ENCODE data around the gene CES4A. TPM values are rescaled to one million over a fixed set of nuclear protein-coding genes. Genes with fewer than 3 reads are reported as not detected.
A peak's percentile ranks its signal among the peaks of the same experiment; 100 is the strongest.

The CES4A gene
- total RNA-seq, 1 donor from 2014 or later = 14.8 TPM

DNA sequence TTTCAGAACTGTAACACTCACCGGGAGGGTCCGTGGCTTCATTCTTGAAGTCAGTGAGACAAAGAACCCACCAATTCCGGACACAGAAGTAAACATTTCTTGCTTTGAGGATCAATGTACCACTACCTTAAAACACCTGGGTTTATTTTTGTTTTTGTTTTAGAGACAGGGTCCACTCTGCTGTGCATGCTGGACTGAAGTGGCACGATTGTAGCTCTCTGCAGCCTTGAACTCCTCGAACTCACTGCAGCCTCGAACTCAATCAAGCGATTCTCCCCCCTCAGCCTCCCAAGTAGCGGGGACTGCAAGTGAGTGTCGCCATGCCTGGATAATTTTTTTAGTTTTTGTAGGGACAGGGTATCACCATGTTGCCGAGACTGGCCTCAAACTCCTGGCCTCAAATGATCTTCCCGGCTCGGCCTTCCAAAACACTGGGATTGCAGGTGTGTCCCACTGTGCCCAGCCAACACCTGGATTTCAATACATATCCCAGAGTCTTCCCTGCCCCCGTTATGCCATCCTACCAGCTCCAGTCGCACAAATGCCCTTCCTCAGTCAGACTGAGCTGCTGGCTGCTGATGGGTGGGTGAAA lies 13.0 kb upstream of the CES4A start:
- ATAC-seq = no peak
- DNase-seq = no peak
- H3K9me3 ChIP-seq = no peaks in the 10 kb centered on the region
- H3K4me1 ChIP-seq = peaks cover 12% of the 10 kb centered on the region
- intact Hi-C loops (cut with DNase I) = loop anchor here (10.0 kb wide), 1 partner anchor 179 kb away; the partner anchor contains the start of genes B3GNT9, FBXL8 and TRADD
- TF ChIP-seq, protein P1, sequence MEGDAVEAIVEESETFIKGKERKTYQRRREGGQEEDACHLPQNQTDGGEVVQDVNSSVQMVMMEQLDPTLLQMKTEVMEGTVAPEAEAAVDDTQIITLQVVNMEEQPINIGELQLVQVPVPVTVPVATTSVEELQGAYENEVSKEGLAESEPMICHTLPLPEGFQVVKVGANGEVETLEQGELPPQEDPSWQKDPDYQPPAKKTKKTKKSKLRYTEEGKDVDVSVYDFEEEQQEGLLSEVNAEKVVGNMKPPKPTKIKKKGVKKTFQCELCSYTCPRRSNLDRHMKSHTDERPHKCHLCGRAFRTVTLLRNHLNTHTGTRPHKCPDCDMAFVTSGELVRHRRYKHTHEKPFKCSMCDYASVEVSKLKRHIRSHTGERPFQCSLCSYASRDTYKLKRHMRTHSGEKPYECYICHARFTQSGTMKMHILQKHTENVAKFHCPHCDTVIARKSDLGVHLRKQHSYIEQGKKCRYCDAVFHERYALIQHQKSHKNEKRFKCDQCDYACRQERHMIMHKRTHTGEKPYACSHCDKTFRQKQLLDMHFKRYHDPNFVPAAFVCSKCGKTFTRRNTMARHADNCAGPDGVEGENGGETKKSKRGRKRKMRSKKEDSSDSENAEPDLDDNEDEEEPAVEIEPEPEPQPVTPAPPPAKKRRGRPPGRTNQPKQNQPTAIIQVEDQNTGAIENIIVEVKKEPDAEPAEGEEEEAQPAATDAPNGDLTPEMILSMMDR (IDR thresholded peaks at IDR 0.05) = no peak
- H3K27ac ChIP-seq = no peak overlapping the region
- no peaks in the 10 kb centered on the region for H3K27me3 ChIP-seq (ENCODE audit: low read depth)
- H3K4me3 ChIP-seq = no peak overlapping the region
- no peaks in the 10 kb centered on the region for H3K36me3 ChIP-seq

DNA sequence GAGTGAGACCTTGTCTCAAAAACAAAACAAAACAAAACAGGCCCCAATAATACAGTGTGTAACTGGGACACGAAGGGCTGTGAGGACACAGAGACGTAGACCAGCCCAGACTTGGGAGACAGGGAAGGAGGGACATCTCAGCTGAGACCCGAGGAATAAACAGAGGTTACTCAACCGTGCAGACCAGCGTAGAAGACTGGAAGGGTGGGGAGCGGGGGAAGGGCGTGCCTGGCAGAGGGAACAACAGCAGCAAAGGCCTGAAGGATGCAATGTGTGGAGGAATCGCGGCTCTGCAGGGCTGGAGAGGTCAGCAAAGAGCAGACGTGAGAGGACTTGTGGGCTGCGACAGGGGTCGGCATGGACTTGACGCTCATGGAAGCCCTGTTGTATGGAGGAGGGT lies 11.6 kb upstream of the CES4A start:
- H3K4me3 ChIP-seq = no peak overlapping the region
- ATAC-seq (no peak), DNase-seq (no peak)
- H3K36me3 ChIP-seq = no peaks in the 10 kb centered on the region
- no peaks in the 10 kb centered on the region for H3K27me3 ChIP-seq (ENCODE audit: low read depth)
- H3K9me3 ChIP-seq = no peaks in the 10 kb centered on the region
- no peak overlapping the region for H3K27ac ChIP-seq
- TF ChIP-seq, protein P1 (IDR thresholded peaks at IDR 0.05) = no peak
- peaks cover 12% of the 10 kb centered on the region for H3K4me1 ChIP-seq
- intact Hi-C loops (cut with DNase I) = loop anchor here (10.0 kb wide), 1 partner anchor 178 kb away; the partner anchor contains the start of genes B3GNT9, FBXL8 and TRADD

DNA sequence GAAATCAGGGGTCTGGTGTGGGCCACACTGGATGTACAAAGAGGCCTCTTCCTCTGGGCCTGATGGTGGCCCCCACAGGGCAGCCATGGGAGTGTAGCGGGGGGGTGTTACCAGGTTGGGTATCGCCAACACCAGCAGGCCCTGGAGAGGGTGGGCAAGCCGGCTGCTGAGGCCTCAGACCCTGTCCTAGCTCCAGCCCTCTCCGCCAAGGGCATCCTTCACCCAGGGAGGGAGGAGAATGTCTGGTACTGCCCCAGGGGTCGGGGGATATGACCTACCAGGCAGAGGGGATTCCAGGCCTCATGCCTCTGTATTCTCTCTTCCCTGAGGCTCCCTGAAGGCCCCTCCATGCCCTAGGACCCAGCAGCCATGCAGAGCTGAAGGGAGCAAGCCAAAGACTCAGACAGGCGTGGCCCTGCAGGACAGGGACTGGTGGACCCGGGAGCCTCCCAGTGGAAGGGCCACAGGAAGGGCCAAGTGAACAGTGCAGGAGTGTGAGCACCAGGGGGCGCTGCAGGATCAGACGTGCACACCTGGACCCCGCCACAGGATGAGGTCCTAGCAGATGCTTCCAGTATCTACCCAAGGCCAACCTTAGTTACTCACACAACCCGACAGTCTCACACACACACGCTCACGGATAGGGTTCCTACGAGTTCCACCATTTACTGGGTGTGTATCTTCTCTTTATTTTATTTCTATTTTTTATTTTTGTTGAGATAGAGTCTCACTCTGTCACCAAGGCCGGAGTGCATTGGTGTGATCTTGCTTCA lies 10.9 kb upstream of the CES4A start:
- H3K4me1 ChIP-seq = peaks cover 12% of the 10 kb centered on the region
- ATAC-seq (peak; percentile 94 to 95), DNase-seq (peak; percentile 92)
- no peaks in the 10 kb centered on the region for H3K27me3 ChIP-seq (ENCODE audit: low read depth)
- H3K27ac ChIP-seq = no peak overlapping the region
- H3K9me3 ChIP-seq = no peaks in the 10 kb centered on the region
- intact Hi-C loops (cut with DNase I) = loop anchor here (10.0 kb wide), 1 partner anchor 177 kb away; the partner anchor contains the start of genes B3GNT9, FBXL8 and TRADD
- no peak overlapping the region for H3K4me3 ChIP-seq
- no peaks in the 10 kb centered on the region for H3K36me3 ChIP-seq
- TF ChIP-seq, protein P1 (IDR thresholded peaks at IDR 0.05) = peak; percentile 98

DNA sequence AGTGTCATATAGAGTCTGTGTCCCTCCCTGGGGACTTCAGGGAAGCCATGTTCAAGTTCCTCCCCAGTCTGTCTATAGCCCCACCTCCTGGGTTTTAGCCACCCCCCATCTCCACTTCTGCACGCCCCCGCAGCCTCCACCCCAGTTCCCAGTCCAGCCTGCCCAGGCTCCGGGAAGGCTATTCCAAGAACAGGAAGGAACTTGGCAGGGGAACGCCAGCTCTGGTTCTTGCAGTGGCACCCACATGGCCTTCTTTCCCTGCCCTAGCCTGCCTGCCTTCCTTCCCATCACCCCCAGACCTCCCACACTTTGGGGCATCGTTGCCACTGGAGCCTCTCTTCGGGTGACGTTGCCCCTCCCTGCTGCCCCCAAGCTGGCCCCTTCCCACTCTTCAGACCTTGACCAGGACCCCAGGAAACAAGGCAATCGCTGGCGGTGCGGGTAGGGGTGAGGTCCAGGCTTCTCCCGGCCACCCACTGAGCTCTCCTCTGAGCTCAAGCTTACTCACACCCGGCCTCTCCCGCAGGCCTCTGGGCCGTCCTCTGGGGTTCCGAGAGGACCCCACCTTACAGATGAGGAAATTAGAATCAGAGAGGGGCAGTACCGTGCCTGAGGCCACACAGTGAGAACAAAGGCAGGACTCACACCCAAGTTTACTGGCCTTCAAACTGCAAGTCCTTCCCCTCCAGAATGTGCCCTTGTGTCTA lies 9.2 kb upstream of the CES4A start:
- TF ChIP-seq, protein P1 (IDR thresholded peaks at IDR 0.05) = no peak
- Histone ChIP-seq H3K36me3 (no peaks in the 10 kb centered on the region), H3K4me3 (no peak overlapping the region), H3K9me3 (no peaks in the 10 kb centered on the region), H3K4me1 (peaks cover 12% of the 10 kb centered on the region), H3K27me3 (ENCODE audit: low read depth) (no peaks in the 10 kb centered on the region), H3K27ac (no peak overlapping the region)
- DNase-seq (peak; percentile 76), ATAC-seq (peak; percentile 70 to 75)
- intact Hi-C loops (cut with DNase I) = loop anchor here (10.0 kb wide), 1 partner anchor 176 kb away; the partner anchor contains the start of genes B3GNT9, FBXL8 and TRADD

DNA sequence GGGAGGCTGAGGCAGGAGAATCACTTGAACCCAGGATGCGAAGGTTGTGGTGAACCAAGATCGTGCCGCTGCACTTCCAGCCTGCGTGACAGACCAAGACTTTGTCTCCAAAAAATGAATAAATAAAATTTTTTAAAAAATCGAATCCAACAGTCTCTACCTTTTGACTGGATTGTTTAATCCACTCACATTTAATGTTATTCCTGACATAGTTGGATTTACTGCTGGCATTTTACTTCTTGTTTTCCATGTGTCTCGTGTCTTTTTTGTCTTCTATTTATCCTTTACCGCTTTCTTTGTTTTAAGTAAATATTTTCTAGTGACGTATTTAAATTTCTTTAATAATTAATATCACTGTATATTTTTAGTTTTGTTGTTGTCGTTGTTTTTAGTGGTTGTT lies 5.4 kb upstream of the CES4A start:
- Histone ChIP-seq H3K4me1 (peaks cover 8% of the 10 kb centered on the region), H3K9me3 (no peaks in the 10 kb centered on the region), H3K36me3 (no peaks in the 10 kb centered on the region), H3K27me3 (ENCODE audit: low read depth) (no peaks in the 10 kb centered on the region), H3K4me3 (no peak overlapping the region), H3K27ac (no peak overlapping the region)
- DNase-seq (no peak), ATAC-seq (no peak)
- TF ChIP-seq, protein P1 (IDR thresholded peaks at IDR 0.05) = no peak
- intact Hi-C loops (cut with DNase I) = no loop called here

Measured in lower lobe of right lung (tissue), 2 donors.